Upper lobe of left lung (tissue), 4 donors: Measurements from ENCODE around the gene HERC2.

ENCODE experiments used
- EP300 ChIP-seq, 4 donors: sonication (generic); formaldehyde crosslinking; IDR thresholded peaks; one replicate each; pipeline ENCODE4 v1.5.1; 2017; ENCODE audit warnings: antibody characterized with exemption in 4 of 4, control low read depth in 2 of 4
- POLR2A ChIP-seq, 4 donors: fragments of 450-650 bp; IDR thresholded peaks; one replicate each; pipeline ENCODE4 v1.5.1; 2016 to 2017; ENCODE audit warnings: antibody characterized with exemption in 4 of 4, mild to moderate bottlenecking in 2 of 4
- POLR2AphosphoS5 ChIP-seq, 2 donors: sonication (generic); formaldehyde crosslinking; IDR thresholded peaks; one replicate each; pipeline ENCODE4 v1.5.1; 2017; ENCODE audit warnings: antibody characterized with exemption in 2 of 2
- TF ChIP-seq, protein P1 (sequence below), 6 experiments: fragments of 450-650 bp in 4 of 6; fragments of 200-600 bp in 2 of 6; sonication (generic) in 2 of 6; IDR thresholded peaks; one replicate each; pipeline ENCODE4 v1.5.1; 2016 to 2019; ENCODE audit warnings: antibody characterized with exemption in 6 of 6

DNA sequence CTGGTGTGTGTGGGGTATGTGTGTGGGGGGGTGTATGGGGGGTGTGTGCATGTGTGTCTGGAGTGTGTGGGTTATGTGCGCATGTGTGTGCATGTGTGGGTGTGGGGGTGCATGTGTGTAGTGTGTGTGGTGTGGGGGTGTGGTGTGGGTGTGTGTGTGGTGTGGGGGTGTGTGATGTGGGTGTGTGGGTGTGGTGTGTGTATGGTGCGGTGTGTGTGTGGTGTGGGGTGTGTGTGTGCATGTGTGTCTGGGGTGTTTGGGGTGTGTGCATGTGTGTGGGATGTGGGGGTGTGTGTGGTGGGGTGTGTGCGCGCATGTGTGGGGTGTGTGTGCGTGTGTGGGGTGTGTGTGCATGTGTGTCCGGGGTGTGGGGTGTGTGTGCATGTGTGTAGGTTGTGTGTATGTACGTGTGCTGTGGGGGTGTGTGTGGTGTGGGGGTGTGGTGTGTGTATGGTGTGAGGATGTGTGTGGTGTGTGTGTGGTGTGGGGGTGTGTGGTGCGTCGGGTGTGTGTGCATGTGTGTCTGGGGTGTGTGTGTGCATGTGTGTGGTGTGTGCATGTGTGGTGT, 216.7 kb downstream of the HERC2 start:
- TF ChIP-seq, protein P1, sequence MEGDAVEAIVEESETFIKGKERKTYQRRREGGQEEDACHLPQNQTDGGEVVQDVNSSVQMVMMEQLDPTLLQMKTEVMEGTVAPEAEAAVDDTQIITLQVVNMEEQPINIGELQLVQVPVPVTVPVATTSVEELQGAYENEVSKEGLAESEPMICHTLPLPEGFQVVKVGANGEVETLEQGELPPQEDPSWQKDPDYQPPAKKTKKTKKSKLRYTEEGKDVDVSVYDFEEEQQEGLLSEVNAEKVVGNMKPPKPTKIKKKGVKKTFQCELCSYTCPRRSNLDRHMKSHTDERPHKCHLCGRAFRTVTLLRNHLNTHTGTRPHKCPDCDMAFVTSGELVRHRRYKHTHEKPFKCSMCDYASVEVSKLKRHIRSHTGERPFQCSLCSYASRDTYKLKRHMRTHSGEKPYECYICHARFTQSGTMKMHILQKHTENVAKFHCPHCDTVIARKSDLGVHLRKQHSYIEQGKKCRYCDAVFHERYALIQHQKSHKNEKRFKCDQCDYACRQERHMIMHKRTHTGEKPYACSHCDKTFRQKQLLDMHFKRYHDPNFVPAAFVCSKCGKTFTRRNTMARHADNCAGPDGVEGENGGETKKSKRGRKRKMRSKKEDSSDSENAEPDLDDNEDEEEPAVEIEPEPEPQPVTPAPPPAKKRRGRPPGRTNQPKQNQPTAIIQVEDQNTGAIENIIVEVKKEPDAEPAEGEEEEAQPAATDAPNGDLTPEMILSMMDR (IDR thresholded peaks at IDR 0.05), result no peak
- TF ChIP-seq EP300 (IDR thresholded peaks at IDR 0.05) (no peak), POLR2AphosphoS5 (IDR thresholded peaks at IDR 0.05) (no peak), POLR2A (IDR thresholded peaks at IDR 0.05) (no peak)
